Neuronal stem cell (in vitro differentiated cells): ENCODE data around the gene MARS2.
A peak's percentile ranks its signal among the peaks of the same experiment; 100 is the strongest.

Experiments used
- DNase-seq: peaks from one replicate; pipeline ENCODE4 v3.0.0-alpha.2; 2013; ENCODE audit warnings: low spot score
- H2AFZ ChIP-seq: one replicate; pipeline ENCODE4 v1.6.1; 2013; ENCODE audit warnings: mild to moderate bottlenecking, low read length, inconsistent platforms
- H2AK5ac ChIP-seq: 2 replicates; pipeline ENCODE4 v1.6.1; 2013; ENCODE audit warnings: low read depth, mild to moderate bottlenecking, inconsistent platforms, low read length, moderate library complexity, mixed read lengths
- H2BK120ac ChIP-seq: 2 replicates; pipeline ENCODE4 v1.6.1; 2013; ENCODE audit warnings: low read depth, mild to moderate bottlenecking, inconsistent platforms, low read length, moderate library complexity, mixed read lengths
- H2BK12ac ChIP-seq: one replicate; pipeline ENCODE4 v1.6.1; 2013; ENCODE audit warnings: low read length, inconsistent platforms
- H2BK15ac ChIP-seq: 2 replicates; pipeline ENCODE4 v1.6.1; 2013; ENCODE audit warnings: mild to moderate bottlenecking, low read length, inconsistent platforms, mixed read lengths
- H2BK5ac ChIP-seq: one replicate; pipeline ENCODE4 v1.6.1; 2013; ENCODE audit warnings: inconsistent platforms, mild to moderate bottlenecking, low read length, moderate library complexity
- H3K14ac ChIP-seq: one replicate; pipeline ENCODE4 v1.6.1; 2013; ENCODE audit warnings: low read length, inconsistent platforms
- H3K18ac ChIP-seq: 2 replicates; pipeline ENCODE4 v1.6.1; 2013; ENCODE audit warnings: low read length, inconsistent platforms
- H3K23ac ChIP-seq: 2 replicates; pipeline ENCODE4 v1.6.1; 2013; ENCODE audit warnings: low read depth, mild to moderate bottlenecking, mixed read lengths, low read length, inconsistent platforms; ENCODE audit not compliant: poor library complexity
- H3K27ac ChIP-seq: replicated peaks from 3 replicates; pipeline ENCODE4 v1.5.1; 2013; ENCODE audit warnings: low read length, inconsistent platforms
- H3K27me3 ChIP-seq, 3 experiments: 2 replicates each; pipeline ENCODE4 v1.6.1; 2013; ENCODE audit warnings: low read length in 3 of 3, mild to moderate bottlenecking in 2 of 3, inconsistent platforms in 1 of 3, low read depth in 1 of 3, mixed read lengths in 1 of 3, moderate library complexity in 1 of 3; ENCODE audit not compliant: control insufficient read depth in 3 of 3, insufficient read depth in 3 of 3
- H3K36me3 ChIP-seq, 2 donors: replicated peaks in 1 of 2; 2 replicates each; pipeline ENCODE4 v1.6.1; 2013; ENCODE audit warnings: low read length in 2 of 2; ENCODE audit not compliant: control insufficient read depth in 2 of 2, insufficient read depth in 2 of 2
- H3K4ac ChIP-seq: 2 replicates; pipeline ENCODE4 v1.6.1; 2013; ENCODE audit warnings: inconsistent platforms, mild to moderate bottlenecking, low read length, moderate library complexity
- H3K4me1 ChIP-seq, 2 donors: 1 replicate in 1 of 2; 2 replicates in 1 of 2; pipeline ENCODE4 v1.6.1; 2013; ENCODE audit warnings: low read length in 2 of 2, low read depth in 1 of 2; ENCODE audit not compliant: control insufficient read depth in 2 of 2, insufficient read depth in 1 of 2
- H3K4me2 ChIP-seq: one replicate; pipeline ENCODE4 v1.6.1; 2013; ENCODE audit warnings: mild to moderate bottlenecking, low read length, inconsistent platforms; ENCODE audit not compliant: insufficient read depth, poor library complexity, severe bottlenecking
- H3K4me3 ChIP-seq, 2 donors: 2 replicates each; pipeline ENCODE4 v1.5.1; 2013; ENCODE audit warnings: low read length in 2 of 2, mild to moderate bottlenecking in 2 of 2, inconsistent platforms in 1 of 2, moderate library complexity in 1 of 2
- H3K79me1 ChIP-seq: one replicate; pipeline ENCODE4 v1.6.1; 2013; ENCODE audit warnings: low read depth, mild to moderate bottlenecking, inconsistent platforms, low read length, moderate library complexity
- H3K9ac ChIP-seq: one replicate; pipeline ENCODE4 v1.6.1; 2013; ENCODE audit warnings: mild to moderate bottlenecking, low read depth, low read length, inconsistent platforms; ENCODE audit not compliant: poor library complexity
- H3K9me3 ChIP-seq, 2 donors: replicated peaks in 1 of 2; 2 replicates each; pipeline versions ENCODE3 to v1.6.1; 2013; ENCODE audit warnings: low read length in 2 of 2, mild to moderate bottlenecking in 2 of 2, inconsistent platforms in 1 of 2, low read depth in 1 of 2, mixed read lengths in 1 of 2, moderate library complexity in 1 of 2; ENCODE audit not compliant: control insufficient read depth in 2 of 2, insufficient read depth in 1 of 2
- H4K8ac ChIP-seq: one replicate; pipeline ENCODE4 v1.6.1; 2013; ENCODE audit warnings: low read depth, mild to moderate bottlenecking, inconsistent platforms, low read length, moderate library complexity
- H4K91ac ChIP-seq: one replicate; pipeline ENCODE4 v1.6.1; 2013; ENCODE audit warnings: low read length, low read depth, mild to moderate bottlenecking, inconsistent platforms; ENCODE audit not compliant: poor library complexity
- WGBS, 2 donors: extraction: QIAGEN DNeasy Blood & Tissue Kit; methylation state at CpG; one replicate each; pipeline ENCODE4 v1.1.7; 2013; ENCODE audit warnings: missing lambda C conversion rate in 2 of 2, mixed read lengths in 1 of 2; ENCODE audit not compliant: insufficient read length in 2 of 2, insufficient replicate concordance in 1 of 2; ENCODE audit errors: extremely low coverage in 2 of 2; 5-methylcytosine and 5-hydroxymethylcytosine counted together

Gene MARS2

DNA sequence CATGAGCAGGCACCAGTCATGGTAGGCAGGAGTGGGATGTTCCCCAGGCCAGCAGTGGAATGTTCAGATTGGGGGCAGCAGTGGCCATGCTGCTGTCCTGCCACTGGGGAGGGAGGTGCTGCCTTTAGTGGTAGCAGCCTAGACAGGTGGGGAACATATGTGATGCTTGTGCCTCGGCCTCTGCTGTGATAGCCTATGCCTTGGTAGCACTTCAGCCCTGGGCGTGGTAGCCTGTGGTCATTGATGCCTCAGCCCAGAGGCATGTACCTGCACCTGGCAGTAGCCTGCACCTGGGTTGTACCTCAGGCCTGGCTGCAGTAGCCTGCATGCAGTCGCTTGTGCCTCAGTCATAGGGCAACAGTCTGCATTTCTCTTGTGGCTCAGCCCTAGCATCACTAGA lies 36.9 kb upstream of the MARS2 start:
- no peak overlapping the region for H3K14ac ChIP-seq
- no peak overlapping the region for H2BK12ac ChIP-seq
- H2AFZ ChIP-seq = no peak overlapping the region
- no peak overlapping the region for H3K4ac ChIP-seq
- H3K4me3 ChIP-seq = no peak overlapping the region
- H3K4me2 ChIP-seq = no peak overlapping the region
- no peak overlapping the region for H2BK15ac ChIP-seq
- WGBS, 2 donors = no CpG with 5 or more reads among the region's 3 CpGs
- peaks cover 2 to 38% of the 10 kb centered on the region in 2 donors for H3K9me3 ChIP-seq
- peaks cover 0 to 6% of the 10 kb centered on the region in 2 donors for H3K36me3 ChIP-seq
- H2BK5ac ChIP-seq = no peak overlapping the region
- no peak for DNase-seq
- no peak overlapping the region for H4K8ac ChIP-seq
- no peak overlapping the region for H3K9ac ChIP-seq
- no peaks in the 10 kb centered on the region for H3K27me3 ChIP-seq
- no peak overlapping the region for H3K27ac ChIP-seq
- H3K4me1 ChIP-seq = peaks cover under 1 to 5% of the 10 kb centered on the region in 2 donors
- no peaks in the 10 kb centered on the region for H3K79me1 ChIP-seq
- H2AK5ac ChIP-seq = no peak overlapping the region
- no peak overlapping the region for H2BK120ac ChIP-seq
- H3K23ac ChIP-seq = no peak overlapping the region
- no peak overlapping the region for H4K91ac ChIP-seq
- H3K18ac ChIP-seq = no peak overlapping the region

DNA sequence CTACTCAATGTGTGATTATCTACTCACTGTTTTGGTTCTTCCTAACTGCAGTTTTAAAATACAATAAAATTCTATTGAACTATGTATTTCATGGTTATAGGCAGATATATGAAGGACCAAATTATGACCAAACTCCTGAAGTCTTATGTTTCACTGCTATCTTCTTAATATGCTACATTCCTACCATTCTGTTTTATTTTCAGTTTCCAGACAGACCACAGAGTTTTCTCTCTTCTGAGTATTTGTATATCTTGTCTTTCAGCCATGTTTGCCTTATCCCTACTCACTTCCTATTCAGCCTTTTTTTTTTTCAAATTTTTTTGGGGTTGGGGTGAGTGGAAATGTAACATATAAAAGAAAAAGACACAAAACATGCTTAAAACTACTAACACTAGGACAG lies 36.1 kb upstream of the MARS2 start:
- Histone ChIP-seq H3K27me3 (no peaks in the 10 kb centered on the region), H4K8ac (no peak overlapping the region), H2AK5ac (no peak overlapping the region), H4K91ac (no peak overlapping the region), H3K18ac (no peak overlapping the region), H3K4ac (no peak overlapping the region), H2AFZ (no peak overlapping the region), H3K9me3 (peaks cover 2 to 37% of the 10 kb centered on the region in 2 donors), H3K9ac (no peak overlapping the region), H3K4me3 (no peak overlapping the region), H3K27ac (no peak overlapping the region), H2BK15ac (no peak overlapping the region), H2BK5ac (no peak overlapping the region), H3K23ac (no peak overlapping the region), H3K4me2 (no peak overlapping the region), H3K79me1 (no peaks in the 10 kb centered on the region), H2BK12ac (no peak overlapping the region), H3K4me1 (peaks cover 1 to 9% of the 10 kb centered on the region in 2 donors), H3K36me3 (peaks cover 0 to 6% of the 10 kb centered on the region in 2 donors), H2BK120ac (no peak overlapping the region), H3K14ac (no peak overlapping the region)
- DNase-seq = no peak

DNA sequence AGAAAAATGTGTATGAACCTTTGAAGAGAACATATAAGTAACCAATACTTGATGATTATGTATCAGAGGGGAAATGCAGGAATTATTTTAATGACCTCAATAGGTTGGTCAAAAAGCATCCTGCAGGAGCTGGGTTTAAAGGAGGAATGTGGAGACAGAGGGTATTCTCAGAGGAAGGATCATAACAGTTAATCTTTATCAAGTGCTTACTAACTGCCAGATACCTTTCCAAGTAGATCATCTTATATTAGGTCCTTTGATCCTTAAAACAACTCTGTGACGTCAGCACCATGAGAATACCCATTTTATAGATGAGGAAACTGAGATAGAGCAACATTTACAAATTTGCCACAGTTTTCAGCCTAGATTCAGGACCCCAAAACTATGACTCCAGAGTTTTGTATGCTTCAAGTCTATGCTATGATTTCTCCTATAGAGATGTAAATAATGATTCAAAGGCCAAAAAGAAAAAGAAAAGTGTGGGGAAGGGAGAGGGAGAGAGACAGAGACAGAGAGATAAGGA lies 32.7 kb upstream of the MARS2 start:
- Histone ChIP-seq H3K27me3 (no peaks in the 10 kb centered on the region), H3K9me3 (peaks cover 2 to 14% of the 10 kb centered on the region in 2 donors), H2AK5ac (no peak overlapping the region), H4K8ac (no peak overlapping the region), H3K27ac (no peak overlapping the region), H2BK5ac (no peak overlapping the region), H2BK120ac (no peak overlapping the region), H3K14ac (no peak overlapping the region), H3K4me1 (peaks cover 1 to 18% of the 10 kb centered on the region in 2 donors), H3K36me3 (peaks cover 0 to 6% of the 10 kb centered on the region in 2 donors), H3K23ac (no peak overlapping the region), H3K9ac (no peak overlapping the region), H3K4me3 (no peak overlapping the region), H2BK12ac (no peak overlapping the region), H3K79me1 (no peaks in the 10 kb centered on the region), H2BK15ac (no peak overlapping the region), H4K91ac (no peak overlapping the region), H3K18ac (no peak overlapping the region), H3K4ac (no peak overlapping the region), H2AFZ (no peak overlapping the region), H3K4me2 (no peak overlapping the region)
- DNase-seq = no peak
- WGBS, 2 donors = no CpG with 5 or more reads among the region's 1 CpG

- Histone ChIP-seq H3K14ac (no peak overlapping the region), H2BK12ac (no peak overlapping the region), H2AFZ (peak overlapping the region; percentile 60), H2BK5ac (no peak overlapping the region), H3K36me3 (peaks cover 0 to 4% of the 10 kb centered on the region in 2 donors), H3K4me1 (peaks cover 1 to 20% of the 10 kb centered on the region in 2 donors), H3K4ac (no peak overlapping the region), H3K79me1 (no peaks in the 10 kb centered on the region), H4K8ac (no peak overlapping the region), H3K9me3 (peaks cover 1 to 8% of the 10 kb centered on the region in 2 donors), H3K27ac (no peak overlapping the region), H3K27me3 (no peaks in the 10 kb centered on the region), H4K91ac (no peak overlapping the region), H3K23ac (no peak overlapping the region), H2BK15ac (no peak overlapping the region), H3K4me2 (peak overlapping the region; percentile 3), H3K9ac (no peak overlapping the region), H2BK120ac (no peak overlapping the region), H3K4me3 (peak overlapping the region in 1 of 2 donors; percentile 52), H2AK5ac (no peak overlapping the region), H3K18ac (no peak overlapping the region)
- no CpG with 5 or more reads among the region's 5 CpGs for WGBS, 2 donors
- no peak for DNase-seq
Observed at GRCh38 chr2:197673106-197673505, 32.1 kb upstream of the MARS2 start.
